Spleen (tissue), 7 donors: ENCODE results near the gene PDE2A.

Experiments used
- POLR2AphosphoS5 ChIP-seq, 3 donors: sonication (generic); formaldehyde crosslinking; IDR thresholded peaks; one replicate each; pipeline ENCODE4 v1.5.1; 2017; ENCODE audit warnings: antibody characterized with exemption in 3 of 3
- TF ChIP-seq, protein P1 (sequence below), 11 experiments: fragments of 200-600 bp in 7 of 11; fragments of 450-650 bp in 4 of 11; sonication (generic) in 4 of 11; IDR thresholded peaks in 8 of 11; conservative IDR thresholded peaks in 3 of 11; 1 replicate in 7 of 11; 2 replicates in 4 of 11; pipeline versions ENCODE4 v1.4.0 to v1.8.0; 2016 to 2021; ENCODE audit warnings: antibody characterized with exemption in 11 of 11, inconsistent platforms in 4 of 11, mild to moderate bottlenecking in 1 of 11
- donor health status: DM: no; HTN: no; CAD: no; lungs with moderate emphysema.
- donor health status: DM: no; HTN: no; CAD: no.
- donor health status: DM: no; HTN: no; CAD: no.

DNA sequence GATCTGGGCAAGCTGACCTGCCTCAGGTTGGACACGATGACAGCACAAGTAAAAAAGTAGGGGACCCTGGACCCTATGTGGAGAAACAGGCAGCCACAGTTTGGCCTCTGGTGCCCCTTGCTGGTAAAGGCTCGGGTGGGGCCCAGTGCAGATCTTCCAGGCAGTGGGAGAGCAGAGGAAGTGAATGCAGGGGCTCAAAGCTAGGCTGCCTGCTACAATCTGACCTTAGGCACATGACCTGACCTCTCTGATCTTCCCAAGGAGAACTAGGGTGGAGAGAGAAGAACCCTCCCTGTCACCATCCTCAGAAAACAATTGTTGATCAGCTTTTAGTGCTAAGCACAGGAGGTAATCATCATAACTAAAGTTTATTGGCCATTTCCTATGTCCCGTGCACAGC lies 76.5 kb downstream of the PDE2A start:
- TF ChIP-seq, protein P1, sequence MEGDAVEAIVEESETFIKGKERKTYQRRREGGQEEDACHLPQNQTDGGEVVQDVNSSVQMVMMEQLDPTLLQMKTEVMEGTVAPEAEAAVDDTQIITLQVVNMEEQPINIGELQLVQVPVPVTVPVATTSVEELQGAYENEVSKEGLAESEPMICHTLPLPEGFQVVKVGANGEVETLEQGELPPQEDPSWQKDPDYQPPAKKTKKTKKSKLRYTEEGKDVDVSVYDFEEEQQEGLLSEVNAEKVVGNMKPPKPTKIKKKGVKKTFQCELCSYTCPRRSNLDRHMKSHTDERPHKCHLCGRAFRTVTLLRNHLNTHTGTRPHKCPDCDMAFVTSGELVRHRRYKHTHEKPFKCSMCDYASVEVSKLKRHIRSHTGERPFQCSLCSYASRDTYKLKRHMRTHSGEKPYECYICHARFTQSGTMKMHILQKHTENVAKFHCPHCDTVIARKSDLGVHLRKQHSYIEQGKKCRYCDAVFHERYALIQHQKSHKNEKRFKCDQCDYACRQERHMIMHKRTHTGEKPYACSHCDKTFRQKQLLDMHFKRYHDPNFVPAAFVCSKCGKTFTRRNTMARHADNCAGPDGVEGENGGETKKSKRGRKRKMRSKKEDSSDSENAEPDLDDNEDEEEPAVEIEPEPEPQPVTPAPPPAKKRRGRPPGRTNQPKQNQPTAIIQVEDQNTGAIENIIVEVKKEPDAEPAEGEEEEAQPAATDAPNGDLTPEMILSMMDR (IDR thresholded peaks at IDR 0.05 in 8 of 11, conservative IDR thresholded peaks at IDR 0.05 in 3 of 11): no peak
- no peak for TF ChIP-seq POLR2AphosphoS5 (IDR thresholded peaks at IDR 0.05)
